ENCODE results near the gene OIT3. TPM values are rescaled to one million over a fixed set of nuclear protein-coding genes. Genes with fewer than 3 reads are reported as not detected.
A peak's percentile ranks its signal among the peaks of the same experiment; 100 is the strongest.

Gene OIT3
- total and polyA plus RNA-seq, 2 of the 8 experiments (the other 6 are each of a cell fraction or from before 2014, with no cell fraction given), result not detected

DNA sequence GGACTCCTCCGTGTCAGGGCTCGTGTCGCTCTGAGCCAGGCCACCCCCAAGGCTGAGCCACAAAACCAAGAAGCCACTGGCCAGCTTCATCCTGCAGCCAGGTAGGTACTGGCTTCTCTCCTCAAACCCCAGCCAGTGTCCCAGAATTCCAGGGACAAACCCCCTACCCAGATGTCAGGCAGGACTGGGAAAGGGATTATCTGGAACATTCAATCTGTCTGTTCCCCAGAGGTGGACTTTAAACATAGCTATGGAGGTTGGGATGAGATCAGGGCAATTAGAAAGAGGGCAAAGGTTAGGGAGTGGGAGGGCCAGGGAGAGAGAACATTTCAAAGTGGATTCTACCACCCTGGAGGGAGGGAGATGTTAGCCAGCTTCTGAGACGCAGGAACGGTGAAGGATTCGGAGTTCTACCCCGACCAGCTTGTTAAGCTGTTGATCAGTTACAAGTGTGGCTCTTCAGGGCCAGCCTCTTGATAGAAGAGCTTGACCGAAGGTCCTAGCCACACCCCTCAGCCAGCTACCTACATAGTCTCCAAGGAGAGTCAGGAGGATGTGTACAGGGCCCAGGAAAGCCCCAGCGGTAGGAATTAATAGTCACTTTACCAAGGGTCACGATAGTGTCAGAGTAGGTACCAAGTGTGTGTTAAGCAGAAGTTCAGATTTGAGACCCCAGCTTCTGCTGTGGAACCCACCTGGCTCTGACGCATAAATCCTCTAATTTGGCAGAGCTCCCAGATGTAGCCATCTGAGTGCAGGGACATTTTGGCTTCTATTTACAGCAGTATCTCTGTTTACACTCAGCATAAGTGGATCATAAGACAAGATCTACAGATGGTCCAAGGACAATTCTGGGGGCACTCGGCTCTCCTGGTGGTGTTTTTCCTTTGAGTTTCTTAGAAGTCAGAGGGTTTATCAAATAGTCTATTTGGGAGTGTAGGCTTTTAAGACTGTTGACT lies 61.3 kb downstream of the OIT3 start, which contains the start of gene PLA2G12B:
TSS of gene PLA2G12B (minus strand) at position 211 of the 959 bp plus-strand sequence. CDS start at position 90, 121 bp downstream.
- H3K4me3 ChIP-seq (ENCODE audit: extremely low read depth in 1 of 4, insufficient read depth in 2 of 4, low read depth in 3 of 4, low read length in 4 of 4), result no peak within 1 kb of the TSS
- H3K36me3 ChIP-seq (ENCODE audit: control insufficient read depth in 2 of 4, insufficient read depth in 4 of 4, low read length in 3 of 4), result no peaks in the 10 kb centered on the region
- peak within 1 kb of the TSS; percentile 96 for H2AFZ ChIP-seq (ENCODE audit: low read length)
- TF ChIP-seq CREB1 (IDR thresholded peaks at IDR 0.05) (no peak), CEBPB (IDR thresholded peaks at IDR 0.05; ENCODE audit: low read depth, low read length) (no peak), GTF2F1 (IDR thresholded peaks at IDR 0.05; ENCODE audit: borderline replicate concordance, low read depth, low read length) (no peak), TBP (IDR thresholded peaks at IDR 0.05; ENCODE audit: low read depth, low read length) (no peak), ZNF274 (IDR thresholded peaks at IDR 0.05; ENCODE audit: borderline replicate concordance, extremely low read depth, low read length) (no peak), PHF8 (conservative IDR thresholded peaks at IDR 0.05; ENCODE audit: low read depth, low read length) (no peak), CBX8 (IDR thresholded peaks at IDR 0.05; ENCODE audit: borderline replicate concordance, low read depth, low read length) (no peak), ASH2L (IDR thresholded peaks at IDR 0.05; ENCODE audit: low read length) (no peak)
- TF ChIP-seq, protein P1, sequence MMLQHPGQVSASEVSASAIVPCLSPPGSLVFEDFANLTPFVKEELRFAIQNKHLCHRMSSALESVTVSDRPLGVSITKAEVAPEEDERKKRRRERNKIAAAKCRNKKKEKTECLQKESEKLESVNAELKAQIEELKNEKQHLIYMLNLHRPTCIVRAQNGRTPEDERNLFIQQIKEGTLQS (IDR thresholded peaks at IDR 0.05; ENCODE audit: insufficient read depth, low read depth, low read length), result no peak
- TF ChIP-seq, protein P2, sequence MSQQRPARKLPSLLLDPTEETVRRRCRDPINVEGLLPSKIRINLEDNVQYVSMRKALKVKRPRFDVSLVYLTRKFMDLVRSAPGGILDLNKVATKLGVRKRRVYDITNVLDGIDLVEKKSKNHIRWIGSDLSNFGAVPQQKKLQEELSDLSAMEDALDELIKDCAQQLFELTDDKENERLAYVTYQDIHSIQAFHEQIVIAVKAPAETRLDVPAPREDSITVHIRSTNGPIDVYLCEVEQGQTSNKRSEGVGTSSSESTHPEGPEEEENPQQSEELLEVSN (IDR thresholded peaks at IDR 0.05), result no peak

More for the DNA sequence above, 61.3 kb downstream of the OIT3 start, which contains the start of gene PLA2G12B:
- peaks cover 8 to 18% (median 11%) of the 10 kb centered on the region in 4 experiments; a peak in 5 of 7 replicates for H3K4me1 ChIP-seq (replicated peaks in 1 of 4; ENCODE audit: control insufficient read depth in 3 of 4, insufficient read depth in 4 of 4, low read length in 3 of 4)
- H3K27me3 ChIP-seq (replicated peaks in 1 of 4; ENCODE audit: control insufficient read depth in 3 of 4, extremely low read depth in 1 of 4, insufficient read depth in 3 of 4, low read length in 3 of 4), result no peaks in the 10 kb centered on the region
- FAIRE-seq (no peak), DNase-seq (ENCODE audit: low read depth in 1 of 2, low spot score in 2 of 2) (no peak)
- H3K9me3 ChIP-seq (ENCODE audit: insufficient read depth in 2 of 2, low read depth in 1 of 2, low read length in 1 of 2), result no peaks in the 10 kb centered on the region
- H3K14ac ChIP-seq (ENCODE audit: insufficient read length), result no peak within 1 kb of the TSS
- peak within 1 kb of the TSS; percentile 5; the same call in 1 of the 2 replicates for H2BK5ac ChIP-seq (ENCODE audit: low read depth, low read length)
- H4K20me1 ChIP-seq (replicated peaks in 1 of 2; ENCODE audit: control insufficient read depth in 1 of 2, insufficient read depth in 2 of 2, low read length in 2 of 2), result no peaks in the 10 kb centered on the region
- H3K79me2 ChIP-seq (ENCODE audit: control insufficient read depth in 1 of 2, insufficient read depth in 2 of 2, low read length in 2 of 2), result no peaks in the 10 kb centered on the region
- no peak within 1 kb of the TSS for H3K56ac ChIP-seq (replicated peaks; ENCODE audit: insufficient read length, low read depth, low read length)
- H3K27ac ChIP-seq (ENCODE audit: low read depth, low read length), result no peak within 1 kb of the TSS
- 88% methylated on average over 12 of the region's 12 CpGs; no CpG with 5 or more reads in 1 of the 2 experiments for WGBS, 2 experiments (ENCODE audit: extremely low coverage in 1 of 2, insufficient coverage in 1 of 2, insufficient read length in 1 of 2, insufficient replicate concordance in 2 of 2, low coverage in 1 of 2, low lambda C conversion rate in 2 of 2, missing lambda C conversion rate in 1 of 2)
- H2BK120ac ChIP-seq (replicated peaks; ENCODE audit: low read depth, low read length), result no peak within 1 kb of the TSS
- H2AK5ac ChIP-seq (ENCODE audit: low read depth, low read length), result no peak within 1 kb of the TSS
- H3K23me2 ChIP-seq (ENCODE audit: low read depth, low read length), result no peaks in the 10 kb centered on the region
- H4K91ac ChIP-seq (replicated peaks; ENCODE audit: insufficient read length, low read length), result no peak within 1 kb of the TSS
- no peak within 1 kb of the TSS for H2BK12ac ChIP-seq (ENCODE audit: low read depth, low read length)
- POLR2A ChIA-PET (ENCODE audit: partially characterized antibody), result interaction anchor here (0.9 to 2.1 kb wide), 3 partner anchors 13 to 22 kb away, joined by 3 to 6 read pairs (median 3); no protein-coding TSS in a partner anchor
- H3K9ac ChIP-seq (replicated peaks in 1 of 4; ENCODE audit: extremely low read depth in 1 of 4, low read depth in 3 of 4, low read length in 3 of 4), result no peak within 1 kb of the TSS
- H3K23ac ChIP-seq (ENCODE audit: insufficient read length), result no peak within 1 kb of the TSS
- H4K8ac ChIP-seq (ENCODE audit: extremely low read depth, insufficient read depth, low read length), result peak within 1 kb of the TSS; percentile 69; the same call in 1 of the 2 replicates
- peak within 1 kb of the TSS; percentile 16 for H4K5ac ChIP-seq (ENCODE audit: insufficient read length, low read depth, low read length)
- H3K4ac ChIP-seq (replicated peaks; ENCODE audit: insufficient read length, low read depth, low read length), result no peak within 1 kb of the TSS
- H3K18ac ChIP-seq (ENCODE audit: extremely low read depth, low read length), result peak within 1 kb of the TSS; percentile 10; the same call in 1 of the 2 replicates
- no peak within 1 kb of the TSS; the same call in 1 of the 2 replicates for H2BK15ac ChIP-seq (ENCODE audit: low read length)
- no peaks in the 10 kb centered on the region for H3K79me1 ChIP-seq (ENCODE audit: low read depth, low read length)
- H3K4me2 ChIP-seq (ENCODE audit: insufficient read depth in 1 of 2, low read depth in 2 of 2, low read length in 2 of 2), result peak within 1 kb of the TSS; percentile 11 to 42; a peak in 3 of 4 replicates
- CTCF ChIA-PET (ENCODE audit: partially characterized antibody), result interaction anchor here (0.6 to 1.9 kb wide), 9 partner anchors 10 to 271 kb away, joined by 3 to 6 read pairs (median 4); no protein-coding TSS in a partner anchor
- H2BK20ac ChIP-seq (ENCODE audit: low read length), result no peak within 1 kb of the TSS

All from H1 (cell line).